ENCODE data around the gene NR2F2.

Gene NR2F2

GRCh38 chr15:96331144-96331944, 844 bp downstream of the NR2F2 start:
- no peak for DNase-seq
- Histone ChIP-seq H3K79me2 (ENCODE audit: low read length) (no peaks in the 10 kb centered on the region), H4K20me1 (ENCODE audit: insufficient read depth, low read length) (no peaks in the 10 kb centered on the region), H3K9me2 (replicated peaks; ENCODE audit: insufficient read depth, low read length) (no peaks in the 10 kb centered on the region), H3K36me3 (replicated peaks; ENCODE audit: insufficient read depth, low read length) (no peaks in the 10 kb centered on the region), H3K4me2 (ENCODE audit: low read depth, low read length) (peak overlapping the region; percentile 59; the same call in 1 of the 2 replicates), H2AFZ (ENCODE audit: low read length) (peak overlapping the region; percentile 42; the same call in 1 of the 2 replicates), H3K9ac (ENCODE audit: low read length) (peak overlapping the region; percentile 49; the same call in 1 of the 2 replicates), H3K4me3 (ENCODE audit: low read length) (peak overlapping the region; percentile 54), H3F3A (ENCODE audit: insufficient read depth, low read length) (no peaks in the 10 kb centered on the region), H3K27ac (ENCODE audit: low read length) (peak overlapping the region; percentile 18; the same call in 1 of the 2 replicates), H3K4me1 (ENCODE audit: low read length) (0 out of 2 replicates have a peak, but pooled peaks cover under 1% of the 10 kb centered on the region), H3K27me3 (replicated peaks; ENCODE audit: insufficient read depth, low read length) (no peaks in the 10 kb centered on the region), H3K9me3 (replicated peaks; ENCODE audit: insufficient read depth, low read length) (no peaks in the 10 kb centered on the region)
- TF ChIP-seq EZH2phosphoT487 (IDR thresholded peaks at IDR 0.05; ENCODE audit: low read length) (no peak), EZH2 (optimal IDR thresholded peaks at IDR 0.05; ENCODE audit: low read depth, low read length) (no peak), CTCF (IDR thresholded peaks at IDR 0.05; ENCODE audit: low read length) (no peak)

GRCh38 chr15:96331945-96332636, 1.6 kb downstream of the NR2F2 start:
- TF ChIP-seq CTCF (IDR thresholded peaks at IDR 0.05; ENCODE audit: low read length) (no peak), EZH2 (optimal IDR thresholded peaks at IDR 0.05; ENCODE audit: low read depth, low read length) (no peak), EZH2phosphoT487 (IDR thresholded peaks at IDR 0.05; ENCODE audit: low read length) (no peak)
- Histone ChIP-seq H3K4me2 (ENCODE audit: low read depth, low read length) (peak overlapping the region; percentile 59; the same call in 1 of the 2 replicates), H4K20me1 (ENCODE audit: insufficient read depth, low read length) (no peaks in the 10 kb centered on the region)

GRCh38 chr15:96332637-96333121, 2.2 kb downstream of the NR2F2 start:
- H3K79me2 ChIP-seq (ENCODE audit: low read length): no peaks in the 10 kb centered on the region
- no peak overlapping the region for H3K27ac ChIP-seq (ENCODE audit: low read length)
- H2AFZ ChIP-seq (ENCODE audit: low read length): no peak overlapping the region

More at GRCh38 chr15:96331945-96332636, 1.6 kb downstream of the NR2F2 start:
- Histone ChIP-seq H3K27ac (ENCODE audit: low read length) (no peak overlapping the region), H3K9ac (ENCODE audit: low read length) (no peak overlapping the region), H3K27me3 (replicated peaks; ENCODE audit: insufficient read depth, low read length) (no peaks in the 10 kb centered on the region), H3K9me2 (replicated peaks; ENCODE audit: insufficient read depth, low read length) (no peaks in the 10 kb centered on the region), H3K79me2 (ENCODE audit: low read length) (no peaks in the 10 kb centered on the region), H3K4me1 (ENCODE audit: low read length) (no peaks in the 10 kb centered on the region), H2AFZ (ENCODE audit: low read length) (no peak overlapping the region), H3F3A (ENCODE audit: insufficient read depth, low read length) (no peaks in the 10 kb centered on the region), H3K36me3 (replicated peaks; ENCODE audit: insufficient read depth, low read length) (no peaks in the 10 kb centered on the region), H3K4me3 (ENCODE audit: low read length) (peak overlapping the region; percentile 54), H3K9me3 (replicated peaks; ENCODE audit: insufficient read depth, low read length) (no peaks in the 10 kb centered on the region)
- no peak for DNase-seq

More at GRCh38 chr15:96332637-96333121, 2.2 kb downstream of the NR2F2 start:
- Histone ChIP-seq H3K4me1 (ENCODE audit: low read length) (no peaks in the 10 kb centered on the region), H3K4me2 (ENCODE audit: low read depth, low read length) (no peak overlapping the region), H3F3A (ENCODE audit: insufficient read depth, low read length) (no peaks in the 10 kb centered on the region), H3K27me3 (replicated peaks; ENCODE audit: insufficient read depth, low read length) (no peaks in the 10 kb centered on the region), H3K9ac (ENCODE audit: low read length) (no peak overlapping the region), H4K20me1 (ENCODE audit: insufficient read depth, low read length) (no peaks in the 10 kb centered on the region), H3K4me3 (ENCODE audit: low read length) (no peak overlapping the region), H3K9me3 (replicated peaks; ENCODE audit: insufficient read depth, low read length) (no peaks in the 10 kb centered on the region), H3K9me2 (replicated peaks; ENCODE audit: insufficient read depth, low read length) (no peaks in the 10 kb centered on the region), H3K36me3 (replicated peaks; ENCODE audit: insufficient read depth, low read length) (no peaks in the 10 kb centered on the region)
- DNase-seq: no peak
- no peak for TF ChIP-seq EZH2phosphoT487 (IDR thresholded peaks at IDR 0.05; ENCODE audit: low read length)
- TF ChIP-seq EZH2 (optimal IDR thresholded peaks at IDR 0.05; ENCODE audit: low read depth, low read length): no peak
- no peak for TF ChIP-seq CTCF (IDR thresholded peaks at IDR 0.05; ENCODE audit: low read length)

All from MM.1S (cell line).